ENCODE results near the gene PSME1.
A peak's percentile ranks its signal among the peaks of the same experiment; 100 is the strongest.

The PSME1 gene

DNA sequence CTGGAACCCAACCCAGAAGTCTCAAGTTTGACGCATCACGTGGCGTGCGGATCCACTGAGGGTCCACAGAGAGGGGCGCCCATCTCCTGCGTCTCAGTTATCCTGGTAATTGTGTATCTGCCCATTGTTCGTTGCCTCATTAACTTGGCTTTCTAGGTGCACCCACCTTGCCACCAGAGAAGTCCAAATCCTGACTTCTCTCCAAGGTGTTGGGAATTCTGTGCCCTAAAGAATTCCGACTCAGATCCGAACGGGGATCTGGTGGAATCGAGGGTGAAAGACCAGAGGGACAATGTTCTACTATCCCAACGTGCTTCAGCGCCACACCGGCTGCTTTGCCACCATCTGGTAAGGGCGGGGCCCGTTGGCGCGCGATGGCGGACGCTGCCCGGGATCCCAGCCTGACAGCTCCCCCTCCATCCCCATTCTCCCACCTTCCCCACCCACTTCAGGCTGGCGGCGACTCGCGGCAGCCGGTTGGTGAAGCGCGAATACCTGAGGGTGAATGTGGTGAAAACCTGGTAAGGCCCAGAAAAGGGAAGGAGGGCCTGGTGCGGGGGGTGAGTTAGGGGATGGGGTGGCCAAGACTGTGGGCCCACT lies 36.4 kb downstream of the PSME1 start:
- DNase-seq (ENCODE audit: low read depth, low spot score): peak; percentile 58

DNA sequence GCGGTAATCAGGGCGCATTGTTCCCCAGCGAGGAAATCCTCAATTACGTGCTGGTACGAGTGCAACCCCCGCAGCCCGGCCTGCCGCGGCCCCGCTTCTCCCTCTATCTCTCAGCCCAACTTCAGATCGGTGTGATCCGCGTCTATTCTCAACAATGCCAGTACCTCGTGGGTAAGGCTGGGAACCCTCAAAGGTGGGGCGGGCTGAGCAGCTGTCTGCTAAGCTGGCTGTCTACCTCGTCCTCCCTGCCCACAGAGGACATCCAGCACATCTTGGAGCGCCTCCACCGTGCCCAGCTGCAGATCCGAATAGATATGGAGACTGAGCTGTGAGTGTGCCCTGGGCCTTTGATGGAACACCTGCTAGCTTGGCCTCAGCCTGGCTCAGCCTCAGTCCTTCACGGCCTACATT lies 36.9 kb downstream of the PSME1 start:
- no peak for DNase-seq (ENCODE audit: low read depth, low spot score)

- no peak for DNase-seq (ENCODE audit: low read depth, low spot score)
These were observed 40.6 kb downstream of the PSME1 start for GRCh38 chr14:24176599-24176998.

DNA sequence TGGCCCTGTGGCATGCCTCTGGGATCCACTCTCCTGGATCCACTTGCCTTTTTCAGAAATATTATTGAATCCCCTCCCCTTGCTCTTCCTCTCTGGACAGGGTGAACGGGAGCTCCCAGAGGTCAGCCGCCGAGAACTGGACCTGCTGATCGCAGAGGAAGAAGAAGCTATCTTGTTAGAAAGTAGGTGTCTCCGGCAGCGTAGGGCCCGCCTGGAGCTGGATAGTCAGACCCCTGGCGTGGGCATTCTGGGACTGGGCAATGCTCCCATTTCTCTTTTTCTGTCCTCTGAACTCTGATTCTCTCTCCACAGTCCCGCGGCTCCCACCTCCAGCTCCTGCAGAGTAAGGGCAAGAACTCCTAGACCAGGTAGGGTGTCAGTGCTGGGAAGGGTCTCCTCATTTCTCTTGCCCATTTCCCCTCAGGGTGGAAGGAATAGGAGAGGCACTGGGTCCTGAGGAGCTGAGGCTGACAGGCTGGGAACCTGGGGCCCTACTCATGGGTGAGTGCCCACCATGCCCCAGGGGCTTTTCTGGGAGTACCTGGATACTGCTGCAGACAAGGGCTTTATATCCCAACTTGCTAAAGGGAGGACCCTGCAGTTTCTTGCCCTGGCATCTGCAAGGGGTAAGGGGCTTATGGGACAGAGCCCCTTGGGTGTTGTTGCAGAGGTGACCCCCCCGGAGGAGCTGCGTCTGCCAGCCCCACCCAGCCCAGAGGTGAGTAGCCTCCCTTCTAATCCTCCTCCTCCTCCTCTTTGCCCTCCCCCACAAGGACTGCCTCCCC lies 41.2 kb downstream of the PSME1 start:
- DNase-seq (ENCODE audit: low read depth, low spot score): no peak

DNA sequence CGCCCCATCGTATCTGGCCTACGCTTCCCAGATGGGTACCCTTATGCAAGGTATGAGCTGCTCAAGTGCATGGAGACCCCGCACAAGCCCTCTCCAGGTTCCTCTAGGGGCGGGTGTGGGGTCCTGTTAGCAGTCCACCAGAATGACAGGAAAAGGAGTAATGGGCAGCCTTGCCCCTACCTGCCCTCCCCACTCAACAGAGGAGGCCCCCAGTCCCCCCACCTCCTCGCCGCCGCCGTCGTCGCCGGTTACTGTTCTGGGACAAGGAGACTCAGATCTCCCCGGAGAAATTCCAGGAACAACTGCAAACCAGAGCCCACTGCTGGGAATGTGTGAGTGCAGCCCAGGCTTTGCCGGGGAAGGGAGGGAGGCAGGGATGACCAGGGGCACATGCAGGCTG lies 41.9 kb downstream of the PSME1 start:
- DNase-seq (ENCODE audit: low read depth, low spot score): no peak

DNA sequence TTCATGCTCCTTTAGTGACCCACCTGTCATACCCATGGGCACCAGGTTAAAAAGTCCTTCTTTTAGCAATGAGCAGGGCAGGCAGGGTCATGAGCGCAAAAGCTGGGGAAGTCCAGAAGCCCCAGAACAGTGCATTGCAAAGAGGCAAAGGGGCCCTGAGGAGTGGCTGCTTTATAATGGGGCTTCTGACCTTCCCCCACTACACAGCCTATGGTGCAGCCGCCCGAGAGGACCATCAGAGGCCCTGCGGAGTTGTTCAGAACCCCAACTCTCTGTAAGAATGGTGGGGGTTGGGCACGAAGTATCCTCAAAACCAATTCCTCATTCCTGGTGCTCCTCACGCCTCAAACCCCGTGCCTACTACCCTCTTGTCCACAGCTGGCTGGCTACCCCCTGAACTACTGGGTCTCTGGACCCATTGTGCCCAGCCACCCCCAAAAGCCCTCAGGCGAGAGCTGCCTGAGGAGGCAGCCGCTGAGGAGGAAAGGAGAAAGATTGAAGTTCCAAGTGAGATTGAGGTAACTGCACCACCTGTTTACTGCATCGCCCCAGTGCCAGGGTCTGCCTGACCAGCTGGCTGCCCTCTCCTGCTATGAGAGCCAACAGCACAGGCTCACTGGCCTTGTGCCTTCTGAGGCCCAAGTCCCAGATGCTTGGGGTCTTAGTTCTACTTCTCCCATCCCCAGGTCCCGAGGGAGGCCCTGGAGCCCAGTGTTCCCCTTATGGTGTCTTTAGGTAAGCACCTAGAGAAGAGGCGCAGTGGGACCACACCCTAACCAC lies 42.6 kb downstream of the PSME1 start:
- DNase-seq (ENCODE audit: low read depth, low spot score): no peak

- DNase-seq (ENCODE audit: low read depth, low spot score): no peak
These were observed 43.4 kb downstream of the PSME1 start for GRCh38 chr14:24179294-24179960.

DNA sequence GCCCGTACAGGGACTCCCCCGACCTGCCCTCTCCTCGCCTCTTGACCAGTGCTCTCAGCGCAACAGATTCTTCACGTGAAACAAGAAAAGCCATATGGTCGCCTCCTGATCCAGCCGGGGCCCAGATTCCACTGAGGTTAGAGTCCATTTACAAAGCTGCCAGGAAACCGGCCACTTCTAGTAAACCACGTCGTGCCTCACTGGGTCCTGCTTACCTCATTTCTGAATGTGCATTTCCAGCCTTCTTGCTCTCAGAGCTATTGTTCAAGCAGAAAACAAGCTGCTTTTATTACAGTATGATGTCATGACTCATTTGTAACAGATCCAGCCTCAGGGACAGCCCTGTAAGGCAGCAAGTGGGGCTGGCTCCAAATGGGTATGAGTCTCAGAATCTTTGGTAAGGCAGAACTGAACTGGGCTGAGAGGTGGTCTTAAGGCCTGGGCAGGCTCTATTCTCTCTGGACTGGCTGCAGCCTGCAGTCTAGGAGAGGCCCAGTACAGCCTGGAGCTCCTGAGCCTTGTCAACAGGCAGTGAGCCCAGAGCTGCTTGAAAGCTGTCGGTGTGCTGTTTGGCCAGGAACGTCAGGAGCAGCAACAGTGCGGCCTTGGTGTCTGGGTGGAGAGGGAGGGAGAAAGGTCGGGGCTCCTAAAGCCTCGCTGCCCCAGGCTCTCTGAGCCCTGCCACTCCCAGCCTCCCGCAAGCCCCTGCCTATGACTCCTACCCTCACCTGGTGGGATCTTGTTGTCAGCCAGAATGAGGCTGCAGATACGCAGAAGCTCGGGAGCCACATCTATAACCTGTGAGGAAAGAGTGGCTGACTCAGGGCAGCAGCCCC lies 44.2 kb downstream of the PSME1 start:
- peak; percentile 91 for DNase-seq (ENCODE audit: low read depth, low spot score)

DNA sequence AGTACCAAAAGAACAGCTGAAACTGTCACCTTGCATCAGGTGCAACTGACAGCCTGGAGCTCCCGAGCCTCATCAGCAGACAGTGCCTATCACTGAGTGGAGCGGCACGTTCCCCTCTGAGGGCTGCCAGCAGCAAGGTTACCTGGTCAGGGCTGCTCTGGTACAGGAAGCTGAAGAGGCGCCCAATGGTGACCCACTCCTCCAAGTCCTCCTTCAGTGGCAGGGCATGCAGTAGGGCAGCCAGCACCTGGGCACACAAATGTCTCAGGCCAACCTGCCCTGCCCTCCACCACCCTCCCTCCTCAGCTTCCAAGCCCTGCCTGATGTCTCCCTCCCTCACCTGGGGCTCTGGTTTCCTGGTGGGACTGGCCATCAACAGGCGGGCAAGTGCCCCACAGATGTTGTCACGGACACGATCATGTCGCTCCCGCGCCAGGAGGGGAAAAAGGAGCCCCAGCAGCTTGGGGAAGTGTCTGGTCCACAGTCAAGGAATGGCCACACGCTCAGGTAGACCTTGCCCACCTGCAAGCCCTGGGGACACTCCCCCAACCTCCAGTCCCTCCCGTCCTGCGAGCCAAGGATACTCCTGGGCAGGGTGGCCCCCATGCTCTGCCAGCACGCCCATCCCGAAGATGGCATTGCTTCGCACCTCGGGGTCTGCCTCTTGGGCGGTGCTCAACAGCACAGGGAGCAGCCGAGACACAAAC lies 45.5 kb downstream of the PSME1 start:
- DNase-seq (ENCODE audit: low read depth, low spot score): no peak

DNA sequence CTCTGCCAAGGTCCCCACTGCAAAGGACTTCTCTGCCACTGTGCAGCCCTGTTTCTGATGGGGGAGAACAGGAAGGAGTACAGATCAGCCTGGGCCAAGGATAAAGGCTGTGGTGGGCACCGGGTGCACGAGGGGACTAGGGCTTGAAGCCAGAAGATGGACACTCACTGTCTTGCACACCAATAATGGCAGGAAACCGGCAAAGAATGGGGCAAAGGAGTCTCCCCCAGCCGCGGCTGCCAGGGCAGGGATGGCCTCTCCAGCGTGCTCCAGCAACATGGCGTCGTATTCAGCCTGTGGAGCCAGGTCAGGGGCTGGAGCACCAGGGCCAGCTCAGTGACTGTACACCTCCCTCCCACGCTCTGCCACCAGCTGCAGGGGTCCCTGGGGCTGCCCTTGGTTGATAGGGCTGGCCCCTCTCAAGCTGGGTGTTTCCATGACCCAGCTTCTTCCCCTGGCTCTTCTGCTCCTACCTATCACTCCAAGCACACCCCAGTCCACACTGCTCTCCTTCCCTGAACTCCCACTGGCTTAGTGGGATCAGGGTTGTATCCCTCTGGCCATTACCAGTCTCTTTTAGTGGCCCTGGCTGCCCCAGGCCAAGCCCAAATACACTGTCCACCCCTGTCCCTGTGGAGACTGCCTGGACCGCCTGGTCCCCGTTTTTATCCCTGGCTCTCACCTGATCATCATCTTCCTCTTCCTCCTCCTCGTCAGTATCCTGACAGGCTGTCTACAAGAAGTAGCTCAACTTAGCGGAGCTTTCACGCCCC lies 46.3 kb downstream of the PSME1 start:
- no peak for DNase-seq (ENCODE audit: low read depth, low spot score)

- no peak for DNase-seq (ENCODE audit: low read depth, low spot score)
These were observed 47.1 kb downstream of the PSME1 start for GRCh38 chr14:24183014-24183481.

DNA sequence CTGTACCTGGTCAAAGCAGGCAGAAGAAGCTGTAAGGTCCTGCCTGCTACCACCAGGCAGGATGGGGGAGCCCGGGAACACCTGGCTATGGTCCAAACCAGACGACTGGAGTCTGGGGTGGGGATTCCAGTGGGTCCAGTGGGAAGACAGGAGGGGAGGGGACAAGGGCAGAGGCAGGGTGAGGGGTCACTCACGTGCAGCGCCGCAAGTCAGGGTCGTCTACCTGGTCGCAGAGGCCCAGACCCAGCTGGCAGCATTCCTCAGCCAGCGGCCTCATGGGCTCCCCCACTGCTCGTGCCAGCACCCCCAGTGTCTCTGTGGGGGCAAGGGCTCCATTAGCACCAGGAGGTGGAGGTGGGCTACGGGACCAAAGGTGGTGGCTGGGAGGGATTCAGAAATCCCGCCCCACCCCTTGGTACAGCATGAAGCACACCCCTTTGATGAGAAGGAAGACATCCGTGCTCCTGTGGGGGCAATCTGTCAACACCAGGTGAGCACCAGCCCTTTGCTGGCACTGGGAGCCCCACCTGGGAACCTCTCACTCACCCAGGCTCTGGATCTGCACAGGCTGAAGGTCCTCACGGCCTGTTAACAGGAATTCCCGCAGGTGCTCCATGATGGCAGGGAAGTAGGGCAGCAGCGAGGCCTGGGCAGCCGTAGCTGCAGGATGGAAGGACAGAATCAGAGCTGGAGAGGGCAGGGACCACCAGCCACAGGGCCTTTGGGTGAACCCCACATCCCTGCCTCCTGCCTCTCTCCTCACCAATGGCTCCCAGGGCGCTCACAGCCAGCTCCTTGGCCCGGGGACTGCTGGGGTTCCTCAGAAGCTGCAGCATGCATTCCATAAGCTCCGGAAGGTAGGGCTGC lies 48.3 kb downstream of the PSME1 start:
- DNase-seq (ENCODE audit: low read depth, low spot score): no peak

DNA sequence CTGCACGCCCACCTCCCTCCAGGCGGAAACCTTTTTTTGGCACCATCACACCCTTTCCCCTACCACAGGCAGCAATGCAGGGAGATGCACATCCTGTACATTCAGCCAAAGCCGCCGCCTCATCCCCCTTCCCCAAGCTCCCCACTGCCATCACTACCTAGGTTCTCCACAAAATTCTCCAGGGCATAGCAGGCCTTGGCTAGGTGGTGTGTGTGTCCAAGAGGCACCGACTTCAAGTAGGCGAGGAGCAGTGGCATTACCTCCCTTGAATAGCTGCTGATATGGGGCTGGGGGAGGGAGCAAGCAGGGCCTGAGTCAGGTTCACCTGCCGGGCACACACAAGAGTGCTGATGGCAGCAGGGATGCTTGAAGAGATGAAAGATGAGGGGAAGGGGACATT lies 49.0 kb downstream of the PSME1 start:
- DNase-seq (ENCODE audit: low read depth, low spot score): no peak

DNA sequence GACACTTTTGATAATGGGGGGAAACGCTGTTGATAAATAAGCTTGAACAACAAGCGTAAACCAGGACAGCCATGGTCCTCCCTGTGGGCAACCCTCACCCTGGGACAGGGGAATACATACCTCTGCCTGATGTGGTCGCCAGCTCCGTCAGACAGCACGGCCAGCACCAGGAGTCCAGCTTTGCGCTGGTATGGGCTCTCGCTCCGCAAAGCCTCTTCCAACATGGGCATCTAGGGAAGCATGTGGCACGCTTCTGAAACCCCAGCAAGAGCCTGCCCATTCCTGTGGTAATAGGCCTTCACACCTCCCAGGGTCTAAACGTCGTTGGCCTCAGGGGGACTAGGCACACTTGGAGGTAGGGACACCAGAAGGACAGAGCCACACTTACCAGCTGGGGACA lies 49.7 kb downstream of the PSME1 start:
- no peak for DNase-seq (ENCODE audit: low read depth, low spot score)

GRCh38 chr14:24186831-24187538 lies 51.0 kb downstream of the PSME1 start:
- DNase-seq (ENCODE audit: low read depth, low spot score): no peak

DNA sequence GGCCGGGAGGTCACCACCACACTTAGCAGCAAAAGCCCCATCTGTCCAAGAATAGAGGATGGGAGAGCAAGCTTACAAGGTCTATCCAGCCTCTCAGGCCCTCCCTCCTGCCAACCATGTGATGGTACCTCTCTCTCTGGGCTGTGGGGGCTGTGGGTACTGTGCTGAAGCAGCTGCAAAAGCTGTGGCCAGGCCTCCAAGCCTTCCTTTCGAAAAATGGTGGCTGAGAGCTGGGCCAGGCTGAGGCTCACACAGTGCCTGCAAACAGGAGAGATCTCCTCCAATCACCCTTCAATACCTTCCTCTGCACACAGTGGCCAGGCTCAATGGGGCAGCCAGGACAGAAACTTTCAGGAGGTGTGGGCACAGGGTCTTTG lies 51.5 kb downstream of the PSME1 start:
- no peak for DNase-seq (ENCODE audit: low read depth, low spot score)
